GM18907 (cell line): ENCODE measurements around the gene HACD2.

Source experiments
- ATAC-seq: cut with Tn5 transposase; IDR thresholded peaks from one replicate; pipeline ENCODE4 v1.9.1; 2021; ENCODE audit warnings: mild to moderate bottlenecking, moderate library complexity; ENCODE audit not compliant: unreplicated experiment

HACD2 gene, protein sequence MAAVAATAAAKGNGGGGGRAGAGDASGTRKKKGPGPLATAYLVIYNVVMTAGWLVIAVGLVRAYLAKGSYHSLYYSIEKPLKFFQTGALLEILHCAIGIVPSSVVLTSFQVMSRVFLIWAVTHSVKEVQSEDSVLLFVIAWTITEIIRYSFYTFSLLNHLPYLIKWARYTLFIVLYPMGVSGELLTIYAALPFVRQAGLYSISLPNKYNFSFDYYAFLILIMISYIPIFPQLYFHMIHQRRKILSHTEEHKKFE

DNA sequence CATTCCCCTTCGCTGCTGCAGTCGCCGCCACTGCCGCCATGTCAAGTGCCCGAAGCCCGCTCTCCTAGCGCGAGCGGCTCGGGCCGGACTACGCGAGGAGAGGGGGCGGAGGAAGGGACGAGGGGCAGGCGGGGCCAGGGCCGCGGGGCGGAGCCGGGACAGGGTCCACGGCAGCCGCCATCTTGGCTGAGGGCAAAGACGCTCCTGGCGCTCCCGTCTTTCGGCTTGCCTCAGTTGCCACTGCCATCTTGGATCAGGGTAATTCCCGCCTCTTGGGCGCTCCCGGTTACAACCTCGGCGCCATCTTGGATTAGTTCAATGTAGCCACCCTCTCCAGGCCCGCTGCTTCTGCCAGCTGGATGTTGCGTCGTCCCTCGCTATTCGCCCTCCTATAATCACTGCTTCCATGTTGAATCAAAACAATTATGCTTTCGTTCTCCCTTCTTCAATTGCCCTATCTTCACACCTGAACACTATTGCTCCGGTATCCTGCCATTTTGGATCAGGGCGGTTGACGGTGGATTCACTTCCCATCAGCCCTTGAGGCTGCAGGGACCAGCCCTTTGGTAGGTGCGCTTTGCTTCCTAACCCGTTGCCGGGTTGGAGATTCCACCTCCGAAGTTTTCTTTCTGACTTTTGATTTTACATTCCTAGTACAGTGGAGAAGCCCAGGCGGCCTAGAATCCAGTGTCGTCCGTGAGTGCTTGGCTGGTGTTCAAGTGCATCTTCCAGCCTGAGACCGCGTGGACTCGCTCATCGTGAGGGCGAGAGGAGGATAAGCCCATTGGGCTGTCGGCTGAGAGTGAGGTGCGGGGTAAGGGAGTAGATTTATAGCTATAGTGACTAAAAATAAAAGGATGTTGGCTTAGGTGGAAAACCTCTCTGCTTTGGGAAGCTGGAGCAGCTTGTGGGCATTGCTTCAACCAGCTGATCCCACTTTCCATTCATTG, at the start of gene HACD2:
HACD2 (minus strand) TSS at position 66 of the 950 bp plus-strand sequence; CDS start at position 40, 26 bp downstream.
- peak; percentile 91 for ATAC-seq

DNA sequence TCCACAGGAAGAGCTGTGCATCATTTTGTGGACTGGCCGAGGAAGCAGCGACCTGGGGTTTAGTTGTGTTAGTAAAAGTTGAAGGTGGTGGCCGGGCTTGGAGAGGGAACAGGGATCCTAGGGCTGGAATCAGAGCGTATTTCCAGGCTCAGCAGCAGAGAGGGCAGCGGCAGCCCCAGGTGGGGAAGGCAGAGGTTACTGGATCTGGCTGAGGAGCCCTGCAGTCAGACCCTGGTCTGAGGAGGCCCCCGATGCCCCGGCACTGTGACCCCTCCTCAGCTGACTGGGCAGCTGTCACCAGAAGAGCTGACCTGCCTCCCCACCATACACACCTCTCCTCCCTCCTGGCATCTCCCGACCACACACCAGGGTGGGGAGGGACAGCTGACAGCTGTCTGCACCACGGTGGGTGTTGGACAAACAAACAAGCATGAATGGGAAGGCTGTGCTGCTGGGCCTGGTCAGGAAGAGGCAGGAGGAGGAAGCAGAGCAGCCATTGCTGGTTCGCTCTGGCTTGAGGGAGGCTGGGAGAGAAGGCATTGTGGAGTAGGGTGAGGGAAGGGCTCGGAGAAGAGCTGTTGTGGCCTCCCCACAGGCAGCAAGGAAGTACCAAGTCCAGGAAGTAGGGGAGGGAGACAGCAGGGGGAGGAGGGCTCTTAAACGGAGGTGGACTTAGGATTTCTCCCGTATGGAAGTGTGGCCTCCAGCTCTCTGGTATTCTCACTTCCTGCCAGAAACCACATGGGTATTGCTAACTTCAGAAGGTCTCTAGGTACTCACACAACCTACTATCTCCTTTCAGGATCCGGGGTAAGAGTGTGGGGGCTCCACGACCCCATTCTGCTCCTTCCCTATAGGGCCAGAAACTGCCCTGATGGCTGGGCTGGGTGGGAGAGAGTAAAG, 49.5 kb upstream of the HACD2 start:
- no peak for ATAC-seq

DNA sequence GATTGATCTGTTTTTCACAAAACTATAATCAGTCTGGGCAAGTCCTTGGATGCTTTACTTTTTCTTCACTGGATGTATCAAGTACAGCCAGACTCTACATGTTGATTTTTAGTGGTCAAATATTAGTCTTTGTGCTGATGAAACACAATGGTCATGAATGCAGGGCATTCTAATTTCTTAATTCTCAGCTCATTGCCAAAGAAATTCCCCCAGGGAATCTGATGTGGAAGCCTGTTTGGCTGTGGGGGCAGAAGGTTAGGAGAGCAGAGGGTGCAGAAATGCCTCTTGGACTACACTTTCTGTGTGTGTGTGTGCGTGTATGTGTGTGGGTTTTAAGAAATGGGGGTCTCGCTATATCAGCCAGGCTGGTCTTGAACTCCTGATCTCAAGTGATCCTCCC, 48.7 kb upstream of the HACD2 start:
- ATAC-seq: no peak

DNA sequence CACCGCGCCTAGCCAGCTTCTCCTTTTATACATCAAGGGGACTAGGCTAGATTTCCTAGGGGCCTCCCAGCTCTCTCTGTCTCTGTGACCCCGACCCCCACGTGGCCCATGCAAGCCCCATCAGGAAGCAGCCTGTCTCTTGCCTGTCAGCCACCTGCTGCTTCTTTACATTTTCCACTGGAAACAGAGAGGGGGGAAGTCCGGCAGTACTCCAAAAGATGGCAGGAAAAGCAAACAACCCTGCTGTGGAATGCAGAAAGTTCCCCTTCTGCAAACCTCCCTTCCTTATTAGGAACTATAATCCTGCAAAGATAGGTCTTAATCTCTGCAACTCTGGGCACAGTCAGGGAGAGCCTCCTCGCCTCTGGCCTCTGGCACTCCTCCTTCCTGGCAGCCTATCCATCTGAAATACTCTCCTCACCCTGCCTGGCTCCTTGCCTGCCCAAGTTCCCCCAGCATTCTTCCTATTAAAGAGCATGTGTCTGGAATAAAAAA, 47.4 kb upstream of the HACD2 start:
- no peak for ATAC-seq

DNA sequence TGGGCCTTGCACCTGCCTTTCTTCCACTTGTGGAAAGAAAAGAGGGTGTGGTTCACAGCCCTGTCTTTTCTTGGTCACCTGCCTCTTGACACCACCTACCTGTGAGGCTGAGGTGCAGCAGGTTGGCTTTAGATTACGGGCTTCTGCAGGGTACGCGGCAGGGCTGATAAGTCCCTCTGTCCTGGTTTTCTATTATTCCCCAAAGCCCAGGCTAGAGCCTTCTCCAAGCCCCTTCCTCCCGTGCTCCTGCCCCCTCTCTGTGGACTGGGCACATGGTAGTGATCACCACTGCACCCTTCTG, 44.8 kb upstream of the HACD2 start:
- no peak for ATAC-seq

DNA sequence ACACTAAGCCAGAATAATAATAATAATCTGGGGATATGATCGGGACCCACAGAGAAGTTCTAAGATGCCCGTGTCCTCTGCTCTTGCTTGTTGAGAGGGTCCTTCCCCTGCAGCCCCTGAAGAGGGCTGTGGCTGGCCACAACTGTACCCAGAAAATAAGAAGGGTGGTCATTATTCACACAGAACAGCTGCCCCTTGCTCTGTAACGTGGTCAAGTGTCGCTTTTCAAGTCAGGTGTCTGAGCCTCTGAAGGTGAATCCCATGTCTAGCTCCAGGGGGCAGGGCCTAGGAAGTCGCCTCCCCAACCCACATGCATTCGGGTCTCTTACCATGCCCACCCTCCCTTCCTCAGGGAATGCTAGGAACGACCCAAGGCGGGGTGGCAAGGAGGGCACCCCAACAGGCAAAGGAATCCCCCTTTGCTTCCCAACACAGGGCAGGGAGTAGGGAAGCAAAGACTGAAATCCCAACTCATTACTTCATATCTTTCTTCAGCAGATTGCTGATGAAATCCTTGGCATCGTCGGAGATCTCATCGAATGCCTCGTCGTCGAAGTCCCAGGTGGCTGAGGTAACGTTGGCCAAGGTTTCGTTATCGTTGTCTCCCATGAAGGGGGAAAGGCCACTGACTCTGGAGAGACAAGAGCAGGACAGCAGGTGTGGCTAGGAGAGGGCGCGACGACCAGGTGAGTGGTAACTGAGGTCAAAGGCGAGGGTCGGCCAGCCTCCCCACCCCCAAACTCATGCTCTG, 44.3 kb upstream of the HACD2 start:
- ATAC-seq: no peak

DNA sequence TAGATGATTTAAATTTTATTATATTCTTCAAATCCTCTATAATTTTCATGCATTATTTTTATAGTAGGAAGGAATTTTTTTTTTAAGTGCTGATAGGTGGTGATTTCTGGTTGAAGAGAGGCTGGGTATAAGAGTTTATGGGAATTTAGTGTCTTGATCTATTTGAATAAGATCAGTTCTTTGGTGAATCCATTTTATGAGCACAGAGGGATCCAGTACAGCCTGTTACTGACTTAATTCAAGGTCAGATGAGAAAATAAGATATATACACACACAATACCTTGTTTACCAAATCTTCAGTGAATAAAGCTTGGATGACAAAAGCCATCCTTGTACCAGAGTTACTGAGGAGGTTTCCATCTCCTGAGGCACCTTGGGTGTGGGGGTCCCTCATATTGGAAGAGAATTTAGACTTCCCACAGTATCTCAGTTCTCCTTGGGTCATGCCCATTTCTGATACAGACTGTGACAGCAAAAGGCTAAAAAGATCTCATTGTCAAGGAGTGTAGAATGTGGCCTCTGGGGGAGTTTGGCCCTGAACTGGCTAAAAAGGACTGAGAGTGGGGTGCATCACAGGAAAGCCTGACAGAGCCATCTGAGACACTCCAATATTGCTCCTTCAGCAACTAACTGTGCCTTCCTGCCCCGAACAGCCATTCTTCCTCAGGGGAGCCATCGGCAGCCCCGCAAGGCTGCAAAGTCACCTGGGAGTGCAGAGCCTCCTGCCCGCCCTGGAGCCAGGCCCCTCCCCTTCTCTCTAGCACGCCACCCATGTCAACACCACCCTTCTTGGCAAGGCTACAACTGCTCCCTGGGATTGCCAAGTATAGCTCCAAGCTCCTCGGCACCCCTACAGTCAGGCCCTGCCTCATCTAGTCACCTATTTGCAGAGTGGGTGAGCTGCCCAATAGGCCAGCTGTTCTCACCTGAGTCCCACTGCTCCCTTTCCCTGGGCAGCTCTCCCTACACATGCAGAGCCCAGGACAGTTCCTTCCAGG, 43.1 kb upstream of the HACD2 start:
- ATAC-seq: no peak

DNA sequence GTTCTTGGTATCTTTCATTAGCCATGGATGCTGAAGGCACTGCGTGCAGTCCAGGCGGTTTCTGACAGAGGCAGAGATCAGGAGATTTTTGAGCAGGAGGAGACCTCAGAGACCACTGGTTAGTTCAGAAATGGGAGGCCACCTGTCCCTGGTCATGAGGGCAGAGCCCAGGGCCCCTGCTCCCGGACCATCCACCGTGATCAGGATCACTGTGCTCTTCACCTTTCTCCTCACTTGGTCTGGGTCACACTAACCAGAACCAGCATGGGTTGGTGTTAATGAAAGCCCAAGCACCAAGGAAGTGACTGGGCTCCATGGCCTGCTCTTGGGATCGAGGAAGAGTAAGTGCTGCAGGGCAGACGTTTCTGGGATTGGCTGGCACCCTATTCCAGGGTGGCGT, 42.0 kb upstream of the HACD2 start:
- no peak for ATAC-seq

DNA sequence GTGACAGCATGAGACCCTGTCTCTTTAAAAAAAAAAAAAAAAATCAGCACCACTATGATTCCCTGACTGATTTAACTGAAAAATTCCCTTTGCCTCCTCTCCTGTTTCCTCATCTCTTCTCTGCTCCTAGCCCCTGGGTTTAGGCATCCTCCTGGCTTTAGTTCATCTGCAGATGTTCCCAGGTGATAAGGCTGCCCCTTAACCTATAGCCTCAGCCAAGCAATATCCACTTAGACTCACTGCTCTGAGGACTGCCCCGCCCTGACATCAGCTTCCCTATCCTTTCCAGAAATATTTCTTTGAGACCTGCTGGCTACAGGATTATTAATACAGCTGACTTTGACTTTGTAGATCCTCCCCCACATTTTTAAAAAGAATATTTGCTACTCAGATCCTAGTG, 39.4 kb upstream of the HACD2 start:
- no peak for ATAC-seq

DNA sequence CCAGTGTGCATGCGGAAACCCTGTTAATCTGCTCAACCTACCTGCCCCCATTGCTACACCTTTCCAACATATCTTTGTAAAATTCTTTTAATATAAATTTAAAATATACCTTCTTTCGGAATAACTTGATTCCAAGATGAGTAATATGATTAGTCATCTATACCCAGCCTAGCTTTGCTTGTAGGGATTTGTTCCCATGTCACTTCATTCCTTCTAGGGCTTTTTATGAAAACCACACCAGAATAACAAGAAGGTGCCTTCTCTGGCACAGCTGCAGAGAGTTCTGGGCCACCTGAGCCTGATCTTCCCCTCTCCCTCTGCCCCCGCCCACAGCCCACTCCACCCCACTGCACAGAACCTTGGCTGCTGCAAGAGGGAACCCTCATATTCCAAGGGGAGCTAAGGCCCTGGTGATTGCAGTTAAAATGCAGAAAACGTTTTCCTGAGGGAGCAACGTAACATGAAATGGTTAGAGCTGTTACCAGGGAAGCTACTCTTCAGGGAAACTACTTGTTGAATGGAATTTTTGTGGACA, 38.6 kb upstream of the HACD2 start:
- no peak for ATAC-seq

DNA sequence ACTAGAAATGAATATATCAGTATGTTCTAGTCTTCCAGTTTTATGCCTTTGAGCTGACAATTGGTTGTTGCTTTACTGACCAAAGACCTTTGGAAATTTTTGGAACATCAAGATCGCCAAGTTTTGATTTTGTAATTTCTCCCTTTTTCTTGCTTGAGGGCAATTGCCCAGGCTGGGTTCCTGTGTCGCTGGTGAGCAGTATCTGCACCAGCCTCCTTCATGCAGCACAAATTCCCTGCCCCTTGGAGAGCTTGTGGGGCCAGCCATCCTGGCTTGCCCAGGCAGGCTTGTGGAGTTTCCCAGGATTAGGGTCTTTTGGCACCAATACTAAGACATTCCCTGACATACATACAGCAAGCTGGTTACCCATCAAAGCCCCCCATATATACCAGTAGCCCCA, 37.9 kb upstream of the HACD2 start:
- no peak for ATAC-seq

DNA sequence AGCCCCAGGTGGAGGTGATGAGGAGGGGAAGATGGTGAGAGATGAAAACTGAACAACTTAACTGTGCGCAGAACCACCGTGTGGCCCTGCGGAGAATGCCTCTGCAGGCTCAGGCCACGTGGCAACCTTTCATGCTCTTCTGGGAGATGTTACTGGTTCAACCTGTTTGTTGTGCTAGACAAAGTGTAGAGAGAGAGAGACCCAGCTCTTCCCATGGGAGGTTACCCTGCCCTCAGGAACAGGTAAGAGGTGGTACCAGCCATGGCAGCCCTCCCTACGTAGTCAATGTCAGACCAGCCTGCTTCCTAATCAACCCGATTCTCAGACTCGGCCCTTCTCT, 37.0 kb upstream of the HACD2 start:
- no peak for ATAC-seq

DNA sequence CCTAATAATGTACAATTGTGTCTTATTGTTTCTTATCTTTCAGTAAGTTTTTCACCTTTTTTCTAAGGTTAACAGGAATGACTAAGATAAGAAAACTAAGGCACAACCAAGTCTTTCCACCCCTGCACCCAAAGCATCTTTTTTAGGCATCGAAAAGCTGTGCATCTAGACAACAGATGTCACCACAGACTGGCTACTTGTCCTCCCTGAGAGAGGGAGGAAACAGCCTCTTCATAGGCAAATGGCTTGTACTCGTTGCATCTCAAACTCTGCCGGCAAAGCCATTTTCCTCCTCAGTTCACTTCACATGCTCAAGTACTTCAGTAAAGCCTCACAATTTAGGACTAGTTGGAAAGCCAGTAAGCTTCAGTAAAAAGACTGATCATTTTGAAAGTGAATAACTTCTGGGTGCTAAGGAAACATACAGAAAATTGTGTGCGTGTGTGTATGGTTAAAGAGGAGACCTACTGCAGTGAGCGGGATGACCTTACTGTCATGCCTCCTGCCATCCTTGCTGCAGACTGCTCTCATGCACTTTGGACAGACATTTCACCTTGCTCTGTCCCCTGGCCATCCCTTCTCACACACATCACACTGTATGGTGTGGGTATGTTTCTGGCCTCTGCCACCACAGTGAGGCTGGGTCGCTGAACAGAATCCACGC, 36.5 kb upstream of the HACD2 start:
- ATAC-seq: no peak

DNA sequence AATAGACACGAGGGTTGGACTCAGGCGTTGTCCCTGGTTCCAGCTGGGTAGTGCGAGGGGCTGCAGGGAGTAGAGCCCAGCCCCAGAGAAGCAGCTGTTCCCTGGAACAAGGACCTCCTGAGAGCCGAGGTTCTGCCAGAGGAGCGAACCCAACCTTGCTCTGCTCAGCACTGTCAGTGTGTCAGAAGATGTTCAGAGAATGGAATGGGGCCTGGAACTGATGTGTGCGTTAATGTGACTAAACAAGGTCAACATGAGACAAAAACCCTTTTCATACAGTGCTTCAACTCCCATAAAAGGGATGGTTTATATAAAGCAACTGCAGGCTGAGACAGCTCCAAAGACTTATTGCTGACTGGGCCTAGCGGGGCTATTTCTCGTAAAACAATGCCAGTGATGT, 35.5 kb upstream of the HACD2 start:
- ATAC-seq: no peak

DNA sequence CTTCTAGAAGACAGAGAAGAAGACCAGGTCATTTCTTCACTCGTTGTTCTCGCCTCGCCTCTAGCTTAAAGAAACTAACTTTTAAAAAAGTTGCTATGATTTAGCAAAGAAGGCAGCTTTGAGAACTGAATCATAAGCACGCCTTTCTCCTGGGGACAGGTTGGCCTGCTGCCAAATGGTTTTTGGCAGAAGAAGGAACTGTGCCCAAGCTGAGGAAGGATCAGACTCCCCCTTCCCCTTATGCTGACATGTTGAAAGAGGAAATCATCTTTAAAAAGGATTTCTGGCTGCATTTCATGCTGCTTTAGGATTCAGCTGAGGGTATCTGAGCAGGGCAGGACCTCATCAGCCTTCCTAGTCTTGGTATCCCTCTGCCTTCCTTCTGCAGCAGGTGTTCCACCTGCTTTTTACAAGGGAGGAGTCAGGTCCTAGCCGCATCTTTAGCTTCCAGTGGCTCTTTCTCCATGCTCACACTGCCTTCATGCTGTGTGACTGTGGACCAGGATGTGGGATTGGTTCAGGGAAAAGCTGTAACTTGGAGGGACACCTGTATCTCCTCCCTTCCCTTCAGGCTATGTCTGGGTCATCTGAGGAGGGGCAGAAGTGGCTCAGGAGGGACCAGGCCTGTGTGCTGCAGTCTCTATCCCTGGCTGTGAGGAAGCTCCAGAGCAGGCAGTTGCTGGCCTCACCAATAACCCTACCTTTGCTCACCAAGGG, 34.1 kb upstream of the HACD2 start:
- no peak for ATAC-seq

DNA sequence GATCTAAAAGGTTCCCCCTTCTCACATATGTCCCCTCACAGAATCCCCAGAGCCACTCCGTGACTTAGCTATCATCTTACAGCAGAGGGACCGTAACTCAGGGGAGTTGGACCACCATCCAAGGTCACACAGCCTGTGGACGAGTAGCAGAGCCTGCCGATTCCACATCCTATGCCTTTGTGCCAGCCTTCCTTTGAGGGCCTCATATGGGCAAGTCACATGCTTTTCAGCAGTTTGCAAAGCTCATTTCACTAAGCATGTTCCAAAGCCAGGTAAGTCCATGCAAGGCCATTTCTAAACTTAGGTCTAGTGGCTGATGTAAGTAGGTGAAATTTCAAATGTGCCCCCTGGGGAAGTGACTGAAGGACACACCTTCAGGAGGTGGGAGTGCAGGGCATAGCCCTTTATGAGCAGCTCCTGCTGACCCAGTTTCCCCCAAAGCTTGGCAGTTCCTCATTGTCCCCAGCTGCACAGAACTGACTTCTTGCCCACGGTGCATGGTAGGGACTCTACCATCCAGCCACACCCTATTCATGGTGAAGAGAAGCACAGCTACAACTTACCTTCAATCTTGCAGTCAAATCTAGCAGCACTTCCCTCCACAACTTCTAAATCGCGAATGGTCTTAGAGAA, 33.3 kb upstream of the HACD2 start:
- no peak for ATAC-seq

DNA sequence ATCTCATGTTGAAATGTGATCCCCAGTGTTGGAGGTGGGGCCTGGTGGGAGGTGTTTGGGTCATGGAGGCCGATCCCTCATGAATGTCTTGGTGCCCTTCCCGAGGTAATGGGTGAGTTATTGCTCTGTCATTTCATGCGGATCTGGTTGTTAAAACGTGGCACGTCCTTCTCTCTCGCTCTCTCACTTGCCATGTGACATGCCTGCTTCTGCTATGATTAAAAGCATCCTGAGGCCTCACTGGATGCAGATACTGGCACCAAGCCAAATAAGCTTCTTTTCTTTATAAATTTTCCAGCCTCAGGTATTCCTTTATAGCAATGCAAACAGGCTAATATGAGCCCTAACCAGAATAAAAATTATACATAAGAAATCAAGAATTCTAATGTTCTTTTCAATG, 31.7 kb upstream of the HACD2 start:
- ATAC-seq: no peak

DNA sequence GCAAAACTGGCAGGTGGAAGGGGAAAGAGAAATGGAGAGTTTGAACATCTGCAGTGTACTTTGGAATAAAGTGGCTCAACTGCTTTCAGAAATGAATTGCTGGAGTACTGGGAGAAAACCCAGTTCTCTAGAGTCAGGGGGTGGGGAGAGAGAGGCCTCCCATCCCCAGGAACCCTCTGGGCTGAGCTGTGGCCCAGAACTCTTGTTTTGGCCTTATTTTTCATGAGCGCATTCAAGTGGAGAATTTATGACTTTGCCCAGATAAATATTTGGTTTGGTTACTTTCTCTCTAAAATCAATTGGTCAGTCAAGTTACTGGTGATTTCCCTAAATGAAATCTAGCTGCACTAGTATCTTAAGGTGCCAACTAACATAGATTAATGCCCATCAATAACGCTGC, 28.7 kb upstream of the HACD2 start:
- ATAC-seq: no peak
